ENCODE measurements around the gene ST3GAL4. TPM values are rescaled to one million over a fixed set of nuclear protein-coding genes. Genes with fewer than 3 reads are reported as not detected.

The ST3GAL4 gene
- polyA plus RNA-seq, 1 of the 3 experiments (the other 2 are of a cell fraction): 32.0 TPM

DNA sequence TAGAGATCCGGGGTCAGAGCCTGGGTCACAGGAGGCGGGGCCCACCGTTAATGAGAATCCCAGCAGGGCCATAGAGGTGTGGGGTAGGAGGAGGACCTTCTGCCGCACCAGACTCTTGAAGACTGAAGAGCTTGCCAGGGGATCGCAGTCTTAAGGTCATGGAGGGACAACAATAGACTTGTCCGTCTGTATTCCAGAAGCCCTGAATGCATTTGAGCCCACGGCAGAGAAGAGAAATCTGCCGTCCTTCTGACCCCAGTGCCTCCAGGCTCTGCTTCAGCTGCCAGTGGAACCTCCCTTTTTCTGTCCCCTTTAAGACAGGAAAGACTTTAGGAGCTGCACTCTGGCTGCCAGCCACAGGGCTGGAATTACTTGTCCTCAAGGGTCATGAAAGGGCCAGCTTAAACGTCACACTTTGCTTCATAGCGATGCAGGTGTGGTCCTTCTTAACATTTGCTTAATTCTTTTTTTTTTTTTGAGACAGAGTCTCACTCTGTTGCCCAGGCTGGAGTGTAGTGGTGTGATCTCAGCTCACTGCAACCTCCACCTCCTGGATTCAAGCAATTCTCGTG is 15.5 kb upstream of the ST3GAL4 start:
- Histone ChIP-seq H3K9ac (no peak overlapping the region), H3K79me2 (ENCODE audit: insufficient read depth) (no peaks in the 10 kb centered on the region; the same call in 1 of the 2 replicates), H3K36me3 (replicated peaks in 1 of 2; ENCODE audit: control insufficient read depth in 1 of 2, insufficient read depth in 2 of 2, low read length in 1 of 2) (peaks cover 4 to 6% of the 10 kb centered on the region in 2 experiments), H3K27ac (ENCODE audit: low read depth in 2 of 2, low read length in 1 of 2) (0 out of 4 replicates have a peak overlapping the region, but pooled peaks of 1 of the 2 experiments have one; percentile 80), H3K4me2 (no peak overlapping the region), H3K27me3 (ENCODE audit: insufficient read depth) (no peaks in the 10 kb centered on the region), H3K4me3 (ENCODE audit: low read depth in 2 of 2, low read length in 1 of 2) (no peak overlapping the region), H2AFZ (ENCODE audit: low read depth) (no peak overlapping the region), H3K9me3 (no peaks in the 10 kb centered on the region), H3K4me1 (ENCODE audit: control insufficient read depth in 1 of 2, insufficient read depth in 2 of 2, low read depth in 1 of 2, low read length in 1 of 2) (peaks cover 22 to 33% of the 10 kb centered on the region in 2 experiments; a peak in 3 of 4 replicates), H3K9me2 (no peaks in the 10 kb centered on the region), H4K20me1 (ENCODE audit: insufficient read depth) (no peaks in the 10 kb centered on the region), H3F3A (replicated peaks; ENCODE audit: insufficient read depth) (peaks cover 16% of the 10 kb centered on the region)
- CTCF ChIA-PET: interaction anchor here (0.9 to 1.4 kb wide), 3 partner anchors 10 to 101 kb away, joined by 3 to 4 read pairs (median 3); no protein-coding TSS in a partner anchor
- no peak for TF ChIP-seq YY1 (IDR thresholded peaks at IDR 0.05; ENCODE audit: low read depth)
- no peak for TF ChIP-seq MAX (IDR thresholded peaks at IDR 0.05; ENCODE audit: low read depth)
- no peak for TF ChIP-seq RCOR1 (IDR thresholded peaks at IDR 0.05; ENCODE audit: low read length)
- no peak for TF ChIP-seq GATA2 (CRISPR knock-in tag; IDR thresholded peaks at IDR 0.05)
- no peak for TF ChIP-seq FOSL2 (IDR thresholded peaks at IDR 0.05; ENCODE audit: borderline replicate concordance, low read depth)
- no peak for TF ChIP-seq POLR2AphosphoS5 (IDR thresholded peaks at IDR 0.05; ENCODE audit: low read depth, low read length)
- no peak for TF ChIP-seq FOXM1 (IDR thresholded peaks at IDR 0.05; ENCODE audit: low read depth)
- TF ChIP-seq, protein P1, sequence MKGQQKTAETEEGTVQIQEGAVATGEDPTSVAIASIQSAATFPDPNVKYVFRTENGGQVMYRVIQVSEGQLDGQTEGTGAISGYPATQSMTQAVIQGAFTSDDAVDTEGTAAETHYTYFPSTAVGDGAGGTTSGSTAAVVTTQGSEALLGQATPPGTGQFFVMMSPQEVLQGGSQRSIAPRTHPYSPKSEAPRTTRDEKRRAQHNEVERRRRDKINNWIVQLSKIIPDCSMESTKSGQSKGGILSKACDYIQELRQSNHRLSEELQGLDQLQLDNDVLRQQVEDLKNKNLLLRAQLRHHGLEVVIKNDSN (IDR thresholded peaks at IDR 0.05; ENCODE audit: borderline replicate concordance, low read depth): no peak
- TF ChIP-seq EP300 (IDR thresholded peaks at IDR 0.05; ENCODE audit: borderline replicate concordance in 1 of 2, low read depth in 1 of 2, low read length in 1 of 2): no peak
- no peak for TF ChIP-seq TCF12 (IDR thresholded peaks at IDR 0.05)
- no peak for TF ChIP-seq NFIC (IDR thresholded peaks at IDR 0.05; ENCODE audit: borderline replicate concordance)
- TF ChIP-seq, protein P2, sequence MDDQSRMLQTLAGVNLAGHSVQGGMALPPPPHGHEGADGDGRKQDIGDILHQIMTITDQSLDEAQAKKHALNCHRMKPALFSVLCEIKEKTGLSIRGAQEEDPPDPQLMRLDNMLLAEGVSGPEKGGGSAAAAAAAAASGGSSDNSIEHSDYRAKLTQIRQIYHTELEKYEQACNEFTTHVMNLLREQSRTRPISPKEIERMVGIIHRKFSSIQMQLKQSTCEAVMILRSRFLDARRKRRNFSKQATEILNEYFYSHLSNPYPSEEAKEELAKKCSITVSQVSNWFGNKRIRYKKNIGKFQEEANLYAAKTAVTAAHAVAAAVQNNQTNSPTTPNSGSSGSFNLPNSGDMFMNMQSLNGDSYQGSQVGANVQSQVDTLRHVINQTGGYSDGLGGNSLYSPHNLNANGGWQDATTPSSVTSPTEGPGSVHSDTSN (IDR thresholded peaks at IDR 0.05): no peak
- 79% methylated on average over 8 of the region's 11 CpGs for WGBS (ENCODE audit: low lambda C conversion rate)
- no peak for DNase-seq
- POLR2A ChIA-PET: no interaction called here

GRCh38 chr11:126340960-126341606 is 14.4 kb upstream of the ST3GAL4 start:
- ChIA-PET POLR2A (no interaction called here), CTCF (interaction anchor here (0.9 to 1.4 kb wide), 2 partner anchors 9 to 34 kb away, joined by 3 to 4 read pairs; no protein-coding TSS in a partner anchor)
- DNase-seq: no peak
- no peak overlapping the region for H3K9ac ChIP-seq
- H3K4me3 ChIP-seq (ENCODE audit: low read depth in 2 of 2, low read length in 1 of 2): no peak overlapping the region
- no peaks in the 10 kb centered on the region for H3K27me3 ChIP-seq (ENCODE audit: insufficient read depth)
- peak overlapping the region; percentile 28; the same call in 1 of the 2 replicates for H3K4me2 ChIP-seq
- peaks cover 4 to 8% of the 10 kb centered on the region in 2 experiments for H3K36me3 ChIP-seq (replicated peaks in 1 of 2; ENCODE audit: control insufficient read depth in 1 of 2, insufficient read depth in 2 of 2, low read length in 1 of 2)
- peaks cover 25 to 36% of the 10 kb centered on the region in 2 experiments; a peak in 3 of 4 replicates for H3K4me1 ChIP-seq (ENCODE audit: control insufficient read depth in 1 of 2, insufficient read depth in 2 of 2, low read depth in 1 of 2, low read length in 1 of 2)
- H3K9me2 ChIP-seq: no peaks in the 10 kb centered on the region
- peaks cover 16% of the 10 kb centered on the region for H3F3A ChIP-seq (replicated peaks; ENCODE audit: insufficient read depth)
- H3K27ac ChIP-seq (ENCODE audit: low read depth in 2 of 2, low read length in 1 of 2): peak overlapping the region; percentile 63 to 80
- H2AFZ ChIP-seq (ENCODE audit: low read depth): no peak overlapping the region
- H4K20me1 ChIP-seq (ENCODE audit: insufficient read depth): no peaks in the 10 kb centered on the region
- 80% methylated on average over 7 of the region's 7 CpGs for WGBS (ENCODE audit: low lambda C conversion rate)
- no peaks in the 10 kb centered on the region; the same call in 1 of the 2 replicates for H3K79me2 ChIP-seq (ENCODE audit: insufficient read depth)
- no peaks in the 10 kb centered on the region for H3K9me3 ChIP-seq
- TF ChIP-seq FOXM1 (IDR thresholded peaks at IDR 0.05; ENCODE audit: low read depth): no peak
- TF ChIP-seq SMC3 (IDR thresholded peaks at IDR 0.05; ENCODE audit: low read depth, low read length): no peak
- no peak for TF ChIP-seq MXI1 (IDR thresholded peaks at IDR 0.05; ENCODE audit: low read depth, low read length)
- TF ChIP-seq CHD2 (IDR thresholded peaks at IDR 0.05; ENCODE audit: low read length, partially characterized antibody): no peak
- TF ChIP-seq, protein P2 (IDR thresholded peaks at IDR 0.05): peak; percentile 34
